Caco-2 (cell line): ENCODE results near the gene PDGFA. TPM values are rescaled to one million over a fixed set of nuclear protein-coding genes. Genes with fewer than 3 reads are reported as not detected.

Source experiments
- BruUV-seq: library from RNA; stranded (reverse); fragments of 400-500 nt; replicated peaks from 2 replicates; lab custom pipeline; 2021; lab: Mats Ljungman, UMichigan
- CTCF ChIA-PET: fragments of 300-600 bp; sonication (Branson Sonifier 250); formaldehyde crosslinking; loops from one replicate; lab custom pipeline; 2022; ENCODE audit warnings: antibody characterized with exemption; lab: Charles Lee
- POLR2A ChIA-PET: fragments of 300-600 bp; sonication (Branson Sonifier 250); formaldehyde crosslinking; loops from one replicate; lab custom pipeline; 2022; ENCODE audit warnings: antibody characterized with exemption; lab: Charles Lee
- DNase-seq, 2 experiments: peaks; one replicate each; pipeline versions ENCODE4 v3.0.0 to v3.0.0-alpha.2; 2020 to 2022
- H3K27me3 ChIP-seq: replicated peaks from 2 replicates; pipeline ENCODE4 v1.6.0; 2011; ENCODE audit warnings: low read length; ENCODE audit not compliant: control insufficient read depth, insufficient read depth
- H3K36me3 ChIP-seq: 2 replicates; pipeline ENCODE4 v1.5.1; 2011; ENCODE audit warnings: low read length; ENCODE audit not compliant: control insufficient read depth, insufficient read depth
- H3K4me1 ChIP-seq: fragments of 250-450 bp; sonication (Bioruptor Pico); 2 replicates; pipeline ENCODE4 v1.5.1; 2020; ENCODE audit warnings: mild to moderate bottlenecking
- H3K4me3 ChIP-seq: 2 replicates; pipeline ENCODE4 v1.5.1; 2011; ENCODE audit warnings: low read depth, mild to moderate bottlenecking, control low read depth, low read length
- H3K9me3 ChIP-seq: fragments of 250-450 bp; sonication (Bioruptor Pico); 2 replicates; pipeline ENCODE4 v1.5.1; 2020; ENCODE audit warnings: mild to moderate bottlenecking, moderate library complexity
- H3K27ac Mint-ChIP-seq: one replicate; pipeline ENCODE4 v1.8.0; 2022; ENCODE audit warnings: mixed read lengths; ENCODE audit not compliant: unreplicated experiment
- H3K27me3 Mint-ChIP-seq: one replicate; pipeline ENCODE4 v1.8.0; 2022; ENCODE audit warnings: mixed read lengths; ENCODE audit not compliant: insufficient read depth, unreplicated experiment
- H3K36me3 Mint-ChIP-seq: one replicate; pipeline ENCODE4 v1.8.0; 2022; ENCODE audit warnings: mild to moderate bottlenecking, mixed read lengths; ENCODE audit not compliant: insufficient read depth, unreplicated experiment
- H3K4me1 Mint-ChIP-seq: one replicate; pipeline ENCODE4 v1.8.0; 2022; ENCODE audit warnings: low read depth, mixed read lengths; ENCODE audit not compliant: unreplicated experiment
- H3K4me3 Mint-ChIP-seq: one replicate; pipeline ENCODE4 v1.8.0; 2022; ENCODE audit warnings: mild to moderate bottlenecking, moderate library complexity, mixed read lengths; ENCODE audit not compliant: unreplicated experiment
- H3K9me3 Mint-ChIP-seq: one replicate; pipeline ENCODE4 v1.8.0; 2022; ENCODE audit warnings: mixed read lengths; ENCODE audit not compliant: unreplicated experiment
- intact Hi-C: fragments of 100-400 bp; cut with micrococcal nuclease; formaldehyde crosslinking; loops from one replicate; pipeline ENCODE4 v1.10.0; 2022; ENCODE audit not compliant: unreplicated experiment
- total RNA-seq: library from RNA; stranded (reverse); gene quantifications from 2 replicates; pipeline ENCODE4 v1.2.3, GENCODE V29; 2022
- TF ChIP-seq, protein P1 (sequence below), 2 experiments: fragments of 200-600 bp in 1 of 2; IDR thresholded peaks; 1 replicate in 1 of 2; 2 replicates in 1 of 2; pipeline versions ENCODE4 v1.5.1 to v1.8.0; 2011 to 2022; ENCODE audit warnings: antibody characterized with exemption in 1 of 2, control low read depth in 1 of 2, inconsistent platforms in 1 of 2, low read depth in 1 of 2, low read length in 1 of 2, mild to moderate bottlenecking in 1 of 2, moderate library complexity in 1 of 2; ENCODE audit not compliant: insufficient read depth in 1 of 2, severe bottlenecking in 1 of 2, unreplicated experiment in 1 of 2

PDGFA gene
- total RNA-seq, 1 experiment from 2014 or later = 78.5 TPM

DNA sequence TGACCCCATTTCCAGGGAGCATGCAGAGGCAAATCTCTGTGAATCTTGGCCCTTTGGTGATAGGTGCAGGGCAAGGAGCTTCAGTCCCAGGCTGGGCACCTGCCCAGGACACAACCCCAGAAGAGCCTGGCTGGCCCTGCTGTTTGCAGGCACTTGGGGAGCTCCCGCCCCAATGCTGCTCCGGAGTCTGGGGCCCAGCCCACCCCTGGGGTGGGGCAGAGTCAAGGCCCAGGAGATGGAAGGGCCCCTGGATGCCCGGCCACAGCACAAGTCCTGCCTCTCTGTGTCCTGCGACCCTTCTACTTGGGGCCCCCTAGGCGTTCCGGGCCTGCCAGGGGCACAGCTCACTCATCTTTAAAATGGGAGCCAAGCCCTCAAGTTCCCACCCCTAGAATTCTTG lies 24.7 kb downstream of the PDGFA start:
- Histone ChIP-seq H3K36me3 (peaks cover 6% of the 10 kb centered on the region; the same call in 1 of the 2 replicates), H3K9me3 (0 out of 2 replicates have a peak, but pooled peaks cover 4% of the 10 kb centered on the region), H3K27me3 (no peaks in the 10 kb centered on the region), H3K4me3 (no peak overlapping the region), H3K4me1 (peaks cover 6% of the 10 kb centered on the region; the same call in 1 of the 2 replicates)
- intact Hi-C loops = no loop called here
- POLR2A ChIA-PET = no interaction called here
- DNase-seq = no peak
- H3K27me3 Mint-ChIP-seq = no peaks in the 10 kb centered on the region
- CTCF ChIA-PET = no interaction called here
- no peaks in the 10 kb centered on the region for H3K4me1 Mint-ChIP-seq
- no TSS peak for BruUV-seq
- TF ChIP-seq, protein P1, sequence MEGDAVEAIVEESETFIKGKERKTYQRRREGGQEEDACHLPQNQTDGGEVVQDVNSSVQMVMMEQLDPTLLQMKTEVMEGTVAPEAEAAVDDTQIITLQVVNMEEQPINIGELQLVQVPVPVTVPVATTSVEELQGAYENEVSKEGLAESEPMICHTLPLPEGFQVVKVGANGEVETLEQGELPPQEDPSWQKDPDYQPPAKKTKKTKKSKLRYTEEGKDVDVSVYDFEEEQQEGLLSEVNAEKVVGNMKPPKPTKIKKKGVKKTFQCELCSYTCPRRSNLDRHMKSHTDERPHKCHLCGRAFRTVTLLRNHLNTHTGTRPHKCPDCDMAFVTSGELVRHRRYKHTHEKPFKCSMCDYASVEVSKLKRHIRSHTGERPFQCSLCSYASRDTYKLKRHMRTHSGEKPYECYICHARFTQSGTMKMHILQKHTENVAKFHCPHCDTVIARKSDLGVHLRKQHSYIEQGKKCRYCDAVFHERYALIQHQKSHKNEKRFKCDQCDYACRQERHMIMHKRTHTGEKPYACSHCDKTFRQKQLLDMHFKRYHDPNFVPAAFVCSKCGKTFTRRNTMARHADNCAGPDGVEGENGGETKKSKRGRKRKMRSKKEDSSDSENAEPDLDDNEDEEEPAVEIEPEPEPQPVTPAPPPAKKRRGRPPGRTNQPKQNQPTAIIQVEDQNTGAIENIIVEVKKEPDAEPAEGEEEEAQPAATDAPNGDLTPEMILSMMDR (IDR thresholded peaks at IDR 0.05; ENCODE audit: insufficient read depth in 1 of 2, low read depth in 1 of 2, low read length in 1 of 2, severe bottlenecking in 1 of 2, unreplicated experiment in 1 of 2) = no peak
- no peak overlapping the region for H3K4me3 Mint-ChIP-seq
- H3K36me3 Mint-ChIP-seq = peaks cover 63% of the 10 kb centered on the region
- no peak overlapping the region for H3K27ac Mint-ChIP-seq
- H3K9me3 Mint-ChIP-seq = no peaks in the 10 kb centered on the region

GRCh38 chr7:494259-494687 lies 25.4 kb downstream of the PDGFA start:
- DNase-seq = no peak
- Histone ChIP-seq H3K9me3 (0 out of 2 replicates have a peak, but pooled peaks cover 4% of the 10 kb centered on the region), H3K4me3 (no peak overlapping the region), H3K27me3 (no peaks in the 10 kb centered on the region), H3K4me1 (peaks cover 11% of the 10 kb centered on the region), H3K36me3 (peaks cover 6% of the 10 kb centered on the region; the same call in 1 of the 2 replicates)
- intact Hi-C loops = no loop called here
- ChIA-PET CTCF (no interaction called here), POLR2A (no interaction called here)
- BruUV-seq = no TSS peak
- Mint-ChIP-seq H3K36me3 (peaks cover 56% of the 10 kb centered on the region), H3K9me3 (no peaks in the 10 kb centered on the region), H3K27ac (no peak overlapping the region), H3K27me3 (no peaks in the 10 kb centered on the region), H3K4me3 (no peak overlapping the region), H3K4me1 (peaks cover 3% of the 10 kb centered on the region)
- TF ChIP-seq, protein P1 (IDR thresholded peaks at IDR 0.05; ENCODE audit: insufficient read depth in 1 of 2, low read depth in 1 of 2, low read length in 1 of 2, severe bottlenecking in 1 of 2, unreplicated experiment in 1 of 2) = no peak

DNA sequence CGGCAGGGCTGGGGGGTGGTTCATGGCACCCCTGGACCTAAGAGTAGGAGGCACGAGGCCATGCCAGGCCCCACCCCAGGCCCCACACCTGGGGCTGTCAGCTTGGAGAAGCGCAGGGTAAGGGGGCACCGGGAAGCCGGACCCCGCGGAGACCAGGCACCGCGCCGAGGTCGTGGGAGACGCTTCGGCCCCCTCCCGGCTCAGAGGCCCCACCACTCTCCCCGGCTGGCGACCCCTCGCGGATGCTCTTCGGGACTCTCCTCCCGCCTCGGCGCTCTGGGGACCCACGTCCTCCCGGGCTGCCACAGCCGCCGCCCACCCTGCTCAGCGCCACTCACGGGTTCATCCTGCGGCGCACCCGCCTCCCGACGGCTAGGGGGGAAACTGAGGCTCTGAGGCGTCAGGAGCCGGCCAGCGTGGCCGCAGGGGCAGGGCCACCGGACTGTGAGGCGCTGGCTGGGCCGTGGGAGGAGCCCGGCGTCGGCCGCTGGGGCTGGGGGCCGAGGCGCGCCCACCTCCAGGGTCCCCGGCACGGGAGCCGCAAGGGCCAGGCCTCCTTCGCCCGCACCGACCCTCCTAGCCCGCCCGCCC lies 25.9 kb downstream of the PDGFA start:
- ChIA-PET CTCF (no interaction called here), POLR2A (no interaction called here)
- H3K4me3 Mint-ChIP-seq = no peak overlapping the region
- no peaks in the 10 kb centered on the region for H3K27me3 Mint-ChIP-seq
- intact Hi-C loops = no loop called here
- peaks cover 51% of the 10 kb centered on the region for H3K36me3 Mint-ChIP-seq
- BruUV-seq = no TSS peak
- H3K9me3 Mint-ChIP-seq = no peaks in the 10 kb centered on the region
- peaks cover 4% of the 10 kb centered on the region for H3K4me1 Mint-ChIP-seq
- Histone ChIP-seq H3K27me3 (no peaks in the 10 kb centered on the region), H3K4me3 (no peak overlapping the region), H3K9me3 (0 out of 2 replicates have a peak, but pooled peaks cover 4% of the 10 kb centered on the region), H3K36me3 (peaks cover 2% of the 10 kb centered on the region; the same call in 1 of the 2 replicates), H3K4me1 (peaks cover 11% of the 10 kb centered on the region)
- DNase-seq = no peak
- TF ChIP-seq, protein P1 (IDR thresholded peaks at IDR 0.05; ENCODE audit: insufficient read depth in 1 of 2, low read depth in 1 of 2, low read length in 1 of 2, severe bottlenecking in 1 of 2, unreplicated experiment in 1 of 2) = no peak
- peak overlapping the region; percentile 30 for H3K27ac Mint-ChIP-seq
